Measurements from ENCODE around the gene IL1A. TPM values are rescaled to one million over a fixed set of nuclear protein-coding genes. Genes with fewer than 3 reads are reported as not detected.

The IL1A gene
- total and polyA plus RNA-seq, 4 donors: 1.1 to 15.5 (median 2.4) TPM

- peaks cover 0 to 3% (median 0%) of the 10 kb centered on the region in 4 donors for H3K9me3 ChIP-seq (ENCODE audit: control insufficient read depth in 4 of 4, insufficient read depth in 3 of 4, low read length in 3 of 4)
- peaks cover 0 to 9% (median 2%) of the 10 kb centered on the region in 5 donors for H3K4me1 ChIP-seq (ENCODE audit: control insufficient read depth in 5 of 5, insufficient read depth in 5 of 5, low read length in 5 of 5)
- no peak overlapping the region for H3K4me3 ChIP-seq
- H3K27ac ChIP-seq (ENCODE audit: low read depth in 1 of 2, low read length in 1 of 2): no peak overlapping the region
- TF ChIP-seq, protein P1, sequence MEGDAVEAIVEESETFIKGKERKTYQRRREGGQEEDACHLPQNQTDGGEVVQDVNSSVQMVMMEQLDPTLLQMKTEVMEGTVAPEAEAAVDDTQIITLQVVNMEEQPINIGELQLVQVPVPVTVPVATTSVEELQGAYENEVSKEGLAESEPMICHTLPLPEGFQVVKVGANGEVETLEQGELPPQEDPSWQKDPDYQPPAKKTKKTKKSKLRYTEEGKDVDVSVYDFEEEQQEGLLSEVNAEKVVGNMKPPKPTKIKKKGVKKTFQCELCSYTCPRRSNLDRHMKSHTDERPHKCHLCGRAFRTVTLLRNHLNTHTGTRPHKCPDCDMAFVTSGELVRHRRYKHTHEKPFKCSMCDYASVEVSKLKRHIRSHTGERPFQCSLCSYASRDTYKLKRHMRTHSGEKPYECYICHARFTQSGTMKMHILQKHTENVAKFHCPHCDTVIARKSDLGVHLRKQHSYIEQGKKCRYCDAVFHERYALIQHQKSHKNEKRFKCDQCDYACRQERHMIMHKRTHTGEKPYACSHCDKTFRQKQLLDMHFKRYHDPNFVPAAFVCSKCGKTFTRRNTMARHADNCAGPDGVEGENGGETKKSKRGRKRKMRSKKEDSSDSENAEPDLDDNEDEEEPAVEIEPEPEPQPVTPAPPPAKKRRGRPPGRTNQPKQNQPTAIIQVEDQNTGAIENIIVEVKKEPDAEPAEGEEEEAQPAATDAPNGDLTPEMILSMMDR (IDR thresholded peaks at IDR 0.05; ENCODE audit: control extremely low read depth, extremely low read depth): no peak
- DNase-seq (no peak), ATAC-seq (ENCODE audit: insufficient read depth, low FRiP score) (no peak)
- no peak overlapping the region for H3K9ac ChIP-seq (ENCODE audit: insufficient read depth in 1 of 2, low read length in 2 of 2)
- WGBS, 2 donors: 90 to 97% methylated on average over 7 of the region's 7 CpGs
- no peaks in the 10 kb centered on the region for H3K27me3 ChIP-seq (ENCODE audit: control insufficient read depth in 3 of 3, insufficient read depth in 3 of 3, low read length in 2 of 3)
- H3K36me3 ChIP-seq (ENCODE audit: control insufficient read depth in 4 of 4, insufficient read depth in 4 of 4, low read length in 4 of 4): no peaks in the 10 kb centered on the region
Observed at GRCh38 chr2:112819081-112819480, 34.8 kb upstream of the IL1A start.

DNA sequence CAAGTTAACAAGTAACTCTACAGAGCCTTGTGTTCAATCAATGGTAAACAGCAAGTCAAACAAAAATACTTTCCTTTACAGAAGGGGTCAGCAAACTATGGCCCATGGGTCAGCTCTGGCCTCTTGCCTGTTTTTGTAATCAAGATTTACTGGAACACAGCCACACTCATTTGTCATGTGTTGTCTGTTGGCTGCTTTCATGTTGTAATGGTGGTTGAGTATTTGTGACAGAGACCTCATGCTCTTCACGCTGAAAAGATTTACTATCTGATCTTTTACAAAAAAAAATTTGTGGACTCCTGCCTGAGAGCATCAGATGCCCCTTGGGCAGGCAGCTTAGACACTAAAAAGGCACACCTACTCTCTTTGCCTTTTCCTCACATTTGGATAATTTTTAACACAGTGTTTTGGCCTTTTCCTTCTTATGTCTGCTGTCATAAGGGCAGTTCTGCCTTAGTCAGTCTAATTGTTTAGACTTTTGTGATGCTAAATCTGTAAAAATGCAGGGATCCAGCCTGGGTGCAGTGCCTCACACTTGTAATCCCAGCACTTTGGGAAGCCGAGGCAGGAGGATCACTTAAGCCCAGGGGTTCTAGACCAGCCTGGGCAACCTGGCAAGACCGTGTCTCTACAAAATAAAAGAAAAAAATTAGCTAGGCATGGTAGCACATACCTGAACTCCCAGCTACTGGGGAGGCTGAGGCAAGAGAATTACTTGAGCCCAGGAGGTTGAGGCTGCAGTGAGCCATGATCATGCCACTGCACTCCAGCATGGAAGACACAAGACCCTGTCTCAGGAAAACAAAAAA, 34.0 kb upstream of the IL1A start:
- Histone ChIP-seq H3K4me1 (ENCODE audit: control insufficient read depth in 5 of 5, insufficient read depth in 5 of 5, low read length in 5 of 5) (peaks cover 2 to 16% (median 4%) of the 10 kb centered on the region in 5 donors), H3K27me3 (ENCODE audit: control insufficient read depth in 3 of 3, insufficient read depth in 3 of 3, low read length in 2 of 3) (no peaks in the 10 kb centered on the region), H3K9ac (ENCODE audit: insufficient read depth in 1 of 2, low read length in 2 of 2) (no peak overlapping the region), H3K36me3 (ENCODE audit: control insufficient read depth in 4 of 4, insufficient read depth in 4 of 4, low read length in 4 of 4) (no peaks in the 10 kb centered on the region), H3K4me3 (no peak overlapping the region), H3K27ac (ENCODE audit: low read depth in 1 of 2, low read length in 1 of 2) (no peak overlapping the region), H3K9me3 (ENCODE audit: control insufficient read depth in 4 of 4, insufficient read depth in 3 of 4, low read length in 3 of 4) (peaks cover 0 to 3% (median 0%) of the 10 kb centered on the region in 4 donors)
- WGBS, 2 donors: 70 to 73% methylated on average over 3 of the region's 3 CpGs
- DNase-seq: peak in 1 of 3 donors; percentile 60
- no peak for ATAC-seq (ENCODE audit: insufficient read depth, low FRiP score)
- TF ChIP-seq, protein P1 (IDR thresholded peaks at IDR 0.05; ENCODE audit: control extremely low read depth, extremely low read depth): no peak

- TF ChIP-seq, protein P1 (IDR thresholded peaks at IDR 0.05; ENCODE audit: control extremely low read depth, extremely low read depth): no peak
- Histone ChIP-seq H3K27ac (ENCODE audit: low read depth in 1 of 2, low read length in 1 of 2) (no peak overlapping the region), H3K36me3 (ENCODE audit: control insufficient read depth in 4 of 4, insufficient read depth in 4 of 4, low read length in 4 of 4) (no peaks in the 10 kb centered on the region), H3K27me3 (ENCODE audit: control insufficient read depth in 3 of 3, insufficient read depth in 3 of 3, low read length in 2 of 3) (no peaks in the 10 kb centered on the region), H3K9me3 (ENCODE audit: control insufficient read depth in 4 of 4, insufficient read depth in 3 of 4, low read length in 3 of 4) (no peaks in the 10 kb centered on the region), H3K4me3 (no peak overlapping the region), H3K4me1 (ENCODE audit: control insufficient read depth in 5 of 5, insufficient read depth in 5 of 5, low read length in 5 of 5) (peaks cover 4 to 22% (median 8%) of the 10 kb centered on the region in 5 donors), H3K9ac (ENCODE audit: insufficient read depth in 1 of 2, low read length in 2 of 2) (no peak overlapping the region)
- DNase-seq (no peak), ATAC-seq (ENCODE audit: insufficient read depth, low FRiP score) (no peak)
- WGBS, 2 donors: 65 to 77% methylated on average over 4 of the region's 4 CpGs
Observed at GRCh38 chr2:112817082-112817689, 32.9 kb upstream of the IL1A start.
